Stimulated activated CD8-positive, alpha-beta memory T cell treated with anti-CD3 and anti-CD28 coated beads, Interleukin-2, amount 100 ng/mL, for 1 hour (primary cell): ENCODE measurements around the gene CALN1.
"Not testable (repeated sequence)": the region's sequence is repeated elsewhere in the genome, so short reads cannot be mapped to it uniquely, and the experiment has no call there.

Experiments used
- DNase-seq, 2 donors: peaks; one replicate each; pipeline ENCODE4 v3.0.0-alpha.2; 2020; ENCODE audit warnings: low read depth in 2 of 2

The CALN1 gene

DNA sequence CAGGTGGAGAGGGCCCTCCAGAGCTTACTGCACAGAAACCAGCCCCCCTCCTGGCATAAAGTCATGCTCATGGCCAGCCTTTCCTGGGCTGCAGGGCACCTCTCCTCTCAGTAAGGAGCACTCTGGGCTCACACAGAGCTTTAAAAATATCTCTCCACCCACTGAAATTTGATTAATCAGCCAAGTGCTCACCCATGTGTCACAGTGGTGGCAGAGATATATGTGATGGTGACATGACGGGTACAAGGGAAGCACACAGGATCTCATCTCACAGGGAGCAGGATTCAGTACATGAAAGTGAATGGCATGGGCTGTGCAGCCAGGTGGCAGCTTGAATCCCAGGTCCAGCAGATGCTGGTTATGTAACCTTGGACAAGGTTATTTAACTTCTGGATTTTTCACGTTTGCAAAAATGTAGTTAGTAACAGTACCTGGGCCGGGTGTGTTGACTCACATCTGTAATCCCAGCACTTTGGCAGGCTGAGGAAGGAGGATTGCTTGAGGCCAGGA is 144.8 kb downstream of the CALN1 start:
- DNase-seq: no peak

DNA sequence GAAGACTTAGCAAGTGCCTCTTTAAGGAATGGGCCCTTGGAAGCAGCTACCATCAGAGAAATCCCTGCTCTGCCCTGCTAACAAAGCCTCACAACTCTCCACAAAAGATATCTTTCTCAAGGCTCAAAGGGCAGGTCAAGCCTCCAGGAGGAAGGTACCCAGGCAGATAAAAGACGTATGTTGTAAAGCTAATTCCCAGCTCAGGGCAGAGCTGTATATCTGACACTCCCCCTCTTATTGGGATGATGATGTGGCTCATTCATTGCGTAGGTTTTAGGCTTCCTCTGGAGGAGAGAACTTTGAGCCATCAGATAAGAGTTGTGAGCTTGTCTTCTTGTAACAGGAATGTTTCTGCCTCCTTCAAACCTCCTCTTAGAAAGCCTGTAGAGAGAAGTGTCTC is 145.4 kb downstream of the CALN1 start:
- no peak for DNase-seq

DNA sequence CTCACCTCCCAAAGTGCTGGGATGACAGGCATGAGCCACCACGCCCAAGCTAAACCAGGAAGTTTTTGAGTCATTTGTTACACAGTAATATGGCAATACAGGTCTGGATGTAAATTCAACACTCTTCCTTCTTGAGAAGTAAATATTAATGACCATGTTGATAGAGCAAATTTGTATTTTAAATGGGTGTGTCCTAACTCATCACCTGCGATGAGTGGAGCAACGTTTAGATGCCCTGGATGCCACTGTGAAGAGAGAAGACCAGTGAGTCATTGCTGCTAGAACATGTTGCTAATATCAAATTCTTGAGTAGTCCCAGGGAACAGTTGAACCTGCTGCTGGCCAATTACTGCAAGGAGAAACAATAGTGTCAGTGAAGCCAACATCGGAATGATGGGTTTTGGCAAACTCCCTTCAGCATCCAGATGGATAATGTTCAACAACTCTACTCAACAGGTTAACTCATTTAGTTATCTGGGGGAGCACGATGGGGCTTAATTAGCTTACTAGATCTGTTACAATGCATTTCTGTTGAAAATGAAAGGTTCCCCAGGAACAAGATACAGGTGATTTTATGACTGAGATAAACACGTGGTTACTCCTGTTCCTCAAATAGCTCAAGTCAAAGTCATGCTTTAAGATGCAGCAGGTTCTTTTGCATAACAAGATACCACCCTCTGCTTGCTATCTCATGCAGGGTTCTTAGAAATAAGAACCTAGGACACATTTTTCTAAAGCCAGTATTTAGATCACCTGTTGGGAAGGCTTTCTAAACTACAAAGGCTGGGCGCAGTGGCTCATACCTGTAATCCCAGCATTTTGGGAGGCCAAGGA is 146.8 kb downstream of the CALN1 start:
- DNase-seq: no peak

DNA sequence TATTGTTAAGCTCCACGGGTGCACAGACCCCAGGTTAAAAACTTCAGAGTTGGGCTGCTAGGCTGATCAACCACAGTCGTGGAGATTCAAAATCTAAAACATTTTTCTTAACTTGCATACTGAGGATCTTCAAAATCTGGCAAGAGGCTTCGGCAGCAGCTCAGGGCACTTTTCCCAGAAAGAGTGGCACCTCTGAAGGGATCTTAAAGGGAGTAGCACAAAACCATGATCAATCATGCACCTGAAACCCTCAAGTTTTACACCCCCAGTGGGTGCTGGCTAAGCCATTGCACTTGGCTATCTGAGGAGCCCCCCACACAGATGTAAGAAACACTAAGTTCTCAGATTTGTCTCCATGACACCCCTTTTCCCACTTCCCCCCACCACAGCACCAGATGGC is 151.7 kb downstream of the CALN1 start:
- no peak for DNase-seq

- no peak for DNase-seq
Measured at GRCh38 chr7:72258074-72258473, 154.1 kb downstream of the CALN1 start.

GRCh38 chr7:72254455-72254854 is 157.7 kb downstream of the CALN1 start:
- DNase-seq: no peak

DNA sequence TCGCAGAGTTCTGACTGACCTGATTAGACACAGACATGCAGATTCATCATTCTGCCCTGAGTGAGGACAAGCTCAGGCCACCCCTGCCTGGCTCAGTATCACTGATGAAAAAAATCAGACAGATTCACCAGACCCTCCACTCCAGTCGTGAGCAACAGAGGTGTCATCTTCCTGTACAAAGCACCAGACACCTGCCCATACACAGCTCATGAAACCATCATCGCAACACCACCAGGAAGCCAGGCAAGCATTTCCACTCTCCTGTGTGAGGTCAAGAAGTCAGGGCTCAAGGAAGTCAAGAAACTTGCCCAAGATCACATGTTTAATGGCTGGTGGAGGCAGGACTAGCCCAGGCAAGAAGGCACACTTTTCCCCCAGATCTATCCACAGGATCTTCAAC is 163.0 kb downstream of the CALN1 start:
- no peak for DNase-seq

DNA sequence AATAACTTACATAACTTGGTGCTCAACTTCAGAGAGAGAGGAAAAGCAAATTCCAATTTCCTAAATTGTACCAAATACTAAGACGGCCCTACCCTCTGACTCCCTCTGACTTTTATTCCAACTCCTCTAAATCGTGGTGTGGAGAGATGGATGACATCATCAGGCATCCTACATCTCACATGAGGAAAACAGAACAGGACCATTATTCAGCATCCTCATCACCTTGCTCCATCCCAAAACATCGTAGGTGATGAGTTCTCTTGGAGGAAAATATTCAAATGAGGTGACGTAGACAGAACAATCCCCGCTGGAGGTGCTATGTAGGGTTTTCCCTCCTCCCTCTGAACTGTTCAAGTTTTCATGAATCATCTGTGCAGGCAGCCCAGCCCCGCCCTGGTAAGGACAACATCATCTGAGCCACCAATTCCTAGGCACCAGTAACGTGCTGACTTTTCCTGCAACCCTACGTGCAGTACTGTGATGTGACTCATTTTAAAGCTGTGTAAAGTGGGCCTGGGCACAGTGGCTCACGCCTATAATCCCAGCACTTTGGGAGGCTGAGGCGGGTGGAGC is 167.2 kb downstream of the CALN1 start:
- no peak for DNase-seq

GRCh38 chr7:72243329-72243728 is 168.8 kb downstream of the CALN1 start:
- DNase-seq: no peak

- DNase-seq: no peak
Measured at GRCh38 chr7:72235351-72235750, 176.8 kb downstream of the CALN1 start.

- DNase-seq: no peak
Measured at GRCh38 chr7:72234086-72234485, 178.1 kb downstream of the CALN1 start.

- no peak for DNase-seq
Measured at GRCh38 chr7:72230281-72230680, 181.9 kb downstream of the CALN1 start.

GRCh38 chr7:72223351-72223750 is 188.8 kb downstream of the CALN1 start:
- DNase-seq: no peak

GRCh38 chr7:72222136-72222535 is 190.0 kb downstream of the CALN1 start:
- no peak for DNase-seq

GRCh38 chr7:72219500-72219899 is 192.6 kb downstream of the CALN1 start:
- DNase-seq: no peak

- DNase-seq: no peak
Measured at GRCh38 chr7:72217151-72217550, 195.0 kb downstream of the CALN1 start.

- no peak for DNase-seq
Measured at GRCh38 chr7:72213769-72214168, 198.4 kb downstream of the CALN1 start.

DNA sequence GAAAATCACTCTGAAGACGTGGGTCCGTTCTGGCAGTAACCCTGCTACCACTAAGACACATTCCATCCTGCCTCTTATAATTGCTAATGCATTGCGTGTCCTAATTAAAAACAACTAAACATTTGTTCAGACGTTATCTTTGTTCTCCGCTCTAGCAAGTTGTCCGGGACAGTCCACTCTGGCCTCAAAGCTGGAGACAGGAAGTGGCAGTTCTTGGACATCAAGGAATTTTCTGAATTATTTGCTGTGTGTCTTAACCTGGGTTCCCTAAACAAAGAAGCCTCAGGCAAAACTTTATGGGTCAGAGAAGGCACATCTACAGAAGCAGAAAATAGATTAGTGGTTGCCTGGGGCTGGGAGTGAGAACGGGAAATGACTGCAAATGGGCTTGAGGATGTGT is 199.1 kb downstream of the CALN1 start:
- no peak for DNase-seq

DNA sequence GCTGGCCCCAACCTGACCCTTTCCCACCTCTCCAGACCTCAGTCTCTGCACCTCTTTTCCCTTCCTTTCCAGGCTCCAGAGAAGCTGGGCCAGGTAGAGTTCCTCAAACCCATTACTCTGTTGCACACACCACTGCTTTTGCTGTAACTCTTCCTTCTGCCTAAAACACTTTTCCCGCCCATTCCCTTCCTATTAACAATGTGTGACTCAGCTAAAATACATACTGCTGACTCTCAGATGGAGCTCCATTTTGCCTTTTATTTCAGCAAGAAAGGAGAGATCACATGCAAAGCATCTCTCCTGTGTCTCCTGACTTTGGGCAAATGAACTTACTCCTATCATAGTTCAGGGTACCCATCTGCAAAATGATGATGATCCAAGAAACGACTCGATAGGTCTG is 201.0 kb downstream of the CALN1 start:
- DNase-seq: no peak

GRCh38 chr7:72209006-72209405 is 203.1 kb downstream of the CALN1 start:
- DNase-seq: not testable (repeated sequence)

- DNase-seq: no peak
Measured at GRCh38 chr7:72196176-72196575, 216.0 kb downstream of the CALN1 start.

GRCh38 chr7:72190919-72191318 is 221.2 kb downstream of the CALN1 start:
- no peak for DNase-seq

DNA sequence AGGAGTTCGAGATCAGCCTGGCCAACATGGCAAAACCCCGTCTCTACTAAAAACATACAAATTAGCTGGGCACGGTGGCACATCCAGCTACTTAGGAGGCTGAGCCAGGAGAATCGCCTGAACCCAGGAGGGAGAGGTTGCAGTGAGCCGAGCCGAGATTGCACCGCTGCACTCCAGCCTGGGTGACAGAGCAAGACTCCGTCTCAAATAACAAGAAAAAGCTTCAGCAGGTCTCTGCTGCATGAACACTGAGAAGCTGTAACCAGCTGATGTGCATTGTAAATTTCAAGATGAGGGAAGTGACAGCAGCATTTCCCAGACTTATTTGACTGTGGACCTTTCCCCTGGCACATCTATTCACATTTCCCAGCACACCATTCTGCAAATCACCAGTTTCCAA is 222.0 kb downstream of the CALN1 start:
- DNase-seq: no peak
